SHP77 treated with DMSO at 0.1 percent for 48 hours (cell line): Measurements from ENCODE around the gene BUD31.
"Not testable (repeated sequence)": the region's sequence is repeated elsewhere in the genome, so short reads cannot be mapped to it uniquely, and the experiment has no call there.

Source experiments
- DNase-seq: peaks from one replicate; lab custom pipeline; 2025; lab: John Stamatoyannopoulos, UW

The BUD31 gene

DNA sequence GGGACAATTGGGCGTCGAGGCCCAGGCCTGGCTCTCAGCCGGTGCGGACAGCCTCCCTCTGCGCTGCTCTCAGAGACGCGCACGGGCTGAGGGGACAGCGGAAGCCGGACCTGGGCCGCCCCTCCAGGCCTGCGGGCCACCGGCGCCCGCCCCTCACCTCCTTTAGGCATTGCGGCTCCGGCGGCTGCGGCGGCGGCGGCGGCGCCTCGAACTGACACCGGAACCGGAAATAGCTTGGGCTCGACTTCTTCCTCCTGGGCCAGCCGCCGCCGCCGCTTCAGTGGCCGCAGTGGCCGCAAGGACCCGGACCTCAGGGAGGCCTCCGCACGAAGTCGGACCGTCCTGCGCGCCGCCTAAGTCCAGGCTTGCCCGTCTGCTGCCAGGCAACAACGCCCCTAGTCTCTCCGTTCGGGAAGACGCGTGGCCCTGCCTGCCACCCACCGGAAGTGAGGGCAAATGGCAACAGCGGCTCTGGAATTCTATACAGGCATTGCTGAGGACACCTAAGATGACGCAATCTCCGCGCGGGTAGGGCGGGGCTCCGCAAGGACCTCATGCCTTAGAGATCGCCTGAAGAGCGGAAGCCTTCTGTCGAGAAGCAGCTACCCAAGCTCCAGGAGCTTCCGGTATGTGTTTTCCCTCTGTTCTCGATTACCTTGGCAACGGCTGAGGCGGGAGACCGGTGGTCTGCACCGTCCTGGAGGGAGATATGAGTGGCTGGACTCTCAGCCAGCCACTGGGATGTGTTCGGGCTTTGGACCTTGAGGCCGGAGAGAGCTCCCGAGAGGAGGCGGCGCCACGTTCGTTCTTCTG is at the start of gene BUD31, which contains the start of gene PDAP1:
BUD31 (plus strand) TSS at position 591 of the 813 bp plus-strand sequence. CDS start 2,124 bp downstream, outside the sequence.
PDAP1 (minus strand) TSS at position 219 of the 813 bp plus-strand sequence; CDS start at position 170, 49 bp downstream.
- DNase-seq = peak; percentile 95

DNA sequence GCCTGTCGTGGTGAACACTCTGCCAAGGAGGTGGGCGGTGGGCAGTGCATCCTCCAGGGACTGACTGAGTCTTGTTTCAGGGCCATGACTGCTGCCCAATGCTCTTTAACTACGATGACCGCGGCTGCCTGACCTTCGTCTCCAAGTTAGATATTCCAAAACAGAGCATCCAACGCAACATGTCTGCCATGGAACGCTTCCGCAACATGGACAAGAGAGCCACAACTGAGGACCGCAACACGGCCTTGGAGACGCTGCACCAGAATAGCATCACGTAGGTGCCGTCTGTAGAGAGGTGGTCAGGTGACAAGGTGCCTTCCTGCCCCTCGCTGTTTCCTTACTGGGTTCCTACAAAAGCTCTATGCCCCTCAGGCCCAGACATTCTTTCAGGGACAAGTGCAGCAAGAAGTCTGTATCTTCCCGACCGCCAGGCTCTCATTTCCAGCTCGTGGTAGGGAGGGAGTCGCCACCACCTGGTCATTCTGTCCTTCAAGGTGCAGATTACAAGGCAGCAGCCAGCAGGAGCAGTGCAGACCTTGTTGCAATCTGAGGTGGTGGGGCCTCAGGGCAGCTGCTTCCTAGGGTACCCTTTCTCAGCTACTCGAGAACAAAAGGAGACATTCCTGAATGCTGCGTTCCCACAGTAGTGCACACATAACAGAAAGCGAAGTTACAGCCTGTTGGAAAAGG is 49.2 kb upstream of the BUD31 start:
- DNase-seq = no peak

DNA sequence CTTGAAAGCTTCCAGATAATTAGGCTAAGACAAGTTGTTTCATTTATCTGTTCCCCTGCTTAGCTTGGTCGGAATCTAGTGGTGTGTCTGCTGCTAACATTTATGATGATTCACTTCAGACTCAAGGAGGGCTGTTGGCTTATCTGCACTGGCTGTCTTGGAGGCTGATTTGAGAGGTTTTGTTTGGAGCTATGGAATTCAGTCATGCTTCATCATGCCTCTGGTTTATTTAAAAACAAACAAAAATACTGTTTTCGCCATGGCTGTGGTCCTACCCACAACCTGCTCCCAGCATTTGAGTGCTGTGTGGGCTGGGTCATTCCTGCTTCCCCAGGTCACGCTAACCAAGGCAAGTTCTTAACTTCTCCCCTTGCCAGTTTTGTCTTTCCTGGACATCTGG is 46.0 kb upstream of the BUD31 start:
- DNase-seq = no peak

DNA sequence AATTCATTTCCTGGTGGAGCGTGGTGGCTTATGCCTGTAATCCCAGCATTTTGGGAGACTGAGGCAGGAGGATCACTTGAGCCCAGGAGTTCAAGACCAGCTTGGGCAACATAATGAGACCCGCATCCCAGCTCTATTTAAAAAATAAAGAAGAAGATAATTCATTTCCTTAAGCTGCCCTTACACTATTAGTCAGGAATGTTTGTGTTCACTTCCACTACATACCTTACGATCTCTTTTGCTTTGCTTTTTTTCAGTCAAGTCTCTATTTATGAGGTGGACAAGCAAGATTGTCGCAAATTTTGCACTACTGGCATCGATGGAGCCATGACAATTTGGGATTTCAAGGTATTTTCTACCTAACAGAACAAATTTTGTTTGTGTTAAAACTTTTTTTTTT is 45.5 kb upstream of the BUD31 start:
- DNase-seq = no peak

DNA sequence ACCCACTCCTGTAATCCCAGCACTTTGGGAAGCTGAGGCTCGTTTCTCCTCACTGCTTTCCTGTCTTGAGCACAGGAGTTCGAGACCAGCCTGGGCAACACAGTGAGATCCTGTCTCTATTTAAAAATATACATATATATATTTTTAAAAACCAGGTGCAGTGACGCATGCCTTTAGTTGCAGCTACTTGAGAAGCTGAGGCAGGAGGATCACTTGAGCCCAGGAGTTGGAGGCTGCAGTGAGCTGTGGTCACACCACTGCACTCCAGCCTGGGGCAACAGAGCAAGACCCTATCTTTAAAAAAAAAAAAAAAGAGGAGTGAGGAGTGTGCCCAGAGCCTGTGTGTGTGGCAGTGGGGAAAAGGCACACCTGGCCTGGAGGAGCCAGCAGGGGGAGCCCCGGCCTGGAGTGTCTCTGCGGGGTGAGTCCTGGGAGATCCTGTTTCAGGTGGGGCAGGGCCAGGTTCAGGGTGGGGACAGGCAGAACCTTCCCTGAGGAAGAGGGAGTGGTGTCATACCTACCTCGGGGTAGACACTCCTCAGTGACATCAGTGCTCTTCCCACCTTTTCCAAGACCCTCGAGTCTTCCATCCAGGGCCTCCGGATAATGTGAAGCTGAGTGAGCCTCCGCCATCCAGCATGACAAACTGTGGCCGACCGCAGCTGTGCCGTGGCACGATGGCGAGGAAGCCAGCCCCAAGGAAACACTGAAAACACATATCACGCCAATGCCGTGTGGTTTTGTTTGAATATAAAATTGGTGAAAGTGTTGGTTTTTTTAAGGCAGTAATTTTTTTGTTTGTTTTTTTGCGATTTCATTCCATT is 43.2 kb upstream of the BUD31 start:
- no peak for DNase-seq

DNA sequence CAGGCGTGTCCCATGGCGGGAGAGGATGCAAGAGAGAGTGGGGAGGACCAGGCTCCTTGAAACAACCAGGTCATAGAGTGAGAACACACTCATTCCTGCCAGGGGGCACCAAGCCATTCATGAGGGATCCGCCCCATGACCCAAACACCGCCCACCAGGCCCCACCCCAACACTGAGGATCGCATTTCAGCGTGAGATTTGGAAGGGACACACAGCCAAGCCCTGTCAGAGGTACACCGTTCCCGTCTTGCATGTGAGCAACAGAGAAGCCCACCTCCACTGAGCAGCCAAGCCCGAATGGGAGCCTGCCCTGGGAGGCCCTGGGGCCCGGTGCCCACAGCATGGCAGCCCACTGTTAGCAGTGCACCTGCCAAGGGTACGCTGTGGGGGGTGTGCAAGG is 42.1 kb upstream of the BUD31 start:
- no peak for DNase-seq

DNA sequence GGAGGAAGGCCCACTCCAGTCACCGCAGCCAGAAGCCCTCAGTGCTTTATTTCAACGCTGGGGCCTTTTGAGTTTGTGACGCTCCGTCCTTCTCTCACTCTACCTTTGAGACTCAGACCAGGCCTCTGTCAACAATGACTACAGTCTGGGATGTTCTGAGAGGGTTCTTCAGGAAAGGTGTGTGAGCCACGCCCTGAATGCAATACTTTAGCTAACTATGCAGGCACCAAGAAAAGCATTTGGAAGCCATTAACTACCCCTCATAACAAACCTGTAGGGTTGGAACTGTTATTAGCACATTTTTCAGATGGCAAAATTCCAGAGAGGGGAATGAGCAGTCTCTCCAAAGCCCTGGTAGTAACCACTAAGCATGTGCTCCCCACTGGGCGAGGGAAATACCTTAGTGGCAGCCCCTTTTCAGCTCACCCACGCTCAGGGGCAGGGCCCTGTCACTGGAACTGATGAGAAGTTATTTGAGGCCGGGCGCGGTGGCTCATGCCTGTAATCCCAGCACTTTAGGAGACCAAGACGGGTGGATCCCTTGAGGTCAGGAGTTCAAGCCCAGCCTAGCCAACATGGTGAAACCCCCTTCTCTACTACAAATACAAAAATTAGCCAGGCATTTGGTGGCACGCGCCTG is 39.9 kb upstream of the BUD31 start:
- DNase-seq = no peak

DNA sequence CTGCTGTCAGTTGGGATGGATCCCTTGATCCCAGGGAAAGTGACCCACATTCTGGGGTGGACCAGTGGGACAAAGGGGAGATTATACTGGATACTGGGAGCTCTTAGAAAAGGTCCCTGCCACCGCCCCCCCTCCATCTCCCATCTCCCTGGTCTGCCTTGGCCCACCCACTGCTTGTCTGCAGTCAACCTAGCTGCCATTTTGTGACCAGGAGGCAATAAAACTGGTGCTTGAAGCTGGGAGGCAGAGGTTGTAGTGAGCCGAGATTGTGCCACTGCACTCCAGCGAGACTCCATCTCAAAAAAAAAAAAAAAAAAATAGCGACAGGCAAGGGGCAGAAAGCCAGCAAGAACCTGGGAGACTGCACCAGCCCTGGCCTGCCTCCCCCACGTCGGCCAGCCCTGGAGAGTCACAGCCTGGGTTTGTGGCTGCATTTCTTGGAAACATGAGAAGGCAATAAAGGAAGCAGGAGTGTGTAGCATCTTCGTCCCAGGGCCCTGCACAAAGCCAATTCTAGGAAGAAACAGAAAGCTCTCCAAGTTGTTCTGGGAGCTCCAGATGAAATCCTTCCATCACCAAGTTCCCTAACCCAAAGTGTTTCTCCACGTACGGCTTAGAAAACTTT is 38.9 kb upstream of the BUD31 start:
- DNase-seq = no peak

DNA sequence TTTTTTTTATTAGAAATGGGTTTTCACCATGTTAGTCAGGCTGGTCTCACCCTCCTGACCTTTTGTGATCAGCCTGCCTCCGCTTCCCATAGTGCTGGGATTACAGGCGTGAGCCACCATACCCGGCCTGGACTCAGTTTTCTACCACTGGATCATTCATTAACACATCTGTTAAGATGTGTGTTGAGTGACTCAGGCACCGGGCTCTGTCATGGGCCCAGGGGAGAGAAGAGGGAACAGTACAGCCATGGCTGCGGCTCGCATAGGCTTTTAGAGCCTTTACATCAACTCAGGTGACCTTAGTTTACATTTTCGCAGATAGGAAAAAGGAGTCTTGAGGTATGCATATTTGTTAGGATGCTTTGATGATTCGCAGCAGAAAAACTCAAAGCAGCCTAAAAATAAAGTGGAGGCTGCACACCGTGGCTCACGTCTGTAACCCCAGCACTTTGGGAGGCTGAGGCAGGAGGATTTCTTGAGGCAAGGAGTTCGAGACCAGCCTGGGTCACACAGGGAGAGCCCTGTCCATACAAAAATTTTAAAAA is 37.3 kb upstream of the BUD31 start:
- no peak for DNase-seq

DNA sequence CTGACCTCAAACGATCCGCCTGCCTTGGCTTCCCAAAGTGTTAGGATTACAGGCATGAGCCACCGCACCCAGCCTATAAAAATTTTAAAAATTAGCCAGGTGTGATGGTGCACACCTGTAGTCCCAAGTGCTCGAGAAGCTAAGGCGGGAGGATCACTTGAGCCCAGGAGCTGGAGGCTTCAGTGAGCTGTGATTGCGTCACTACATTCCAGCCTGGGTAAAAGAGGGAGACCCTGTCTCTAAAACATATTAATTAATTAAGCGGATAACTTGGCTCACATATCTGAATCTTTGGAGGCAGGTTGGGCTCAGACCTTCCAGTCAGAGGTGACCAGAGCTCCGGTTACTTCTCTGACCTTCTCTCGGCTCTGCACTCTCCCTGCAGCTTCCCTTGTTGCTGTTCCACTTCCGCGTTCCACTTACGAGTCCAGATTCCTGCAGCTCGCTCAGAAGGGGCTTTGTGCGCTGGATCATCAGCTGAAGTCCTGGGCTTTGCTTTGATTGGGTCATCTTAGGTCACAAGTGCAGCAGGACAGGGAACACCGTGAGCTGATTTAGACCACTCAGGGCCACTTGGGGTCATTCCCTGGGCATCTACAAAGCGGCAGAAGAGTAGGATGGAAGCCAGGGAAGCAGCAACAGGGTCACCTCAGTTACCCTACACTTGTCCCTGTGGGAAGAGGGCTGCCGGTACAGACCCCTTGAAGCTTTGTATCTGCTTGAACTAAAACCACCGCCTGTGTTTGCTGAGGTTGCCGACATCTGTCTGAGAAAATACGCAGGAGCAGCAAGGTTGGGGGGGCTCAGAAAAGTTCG is 36.3 kb upstream of the BUD31 start:
- DNase-seq = no peak

DNA sequence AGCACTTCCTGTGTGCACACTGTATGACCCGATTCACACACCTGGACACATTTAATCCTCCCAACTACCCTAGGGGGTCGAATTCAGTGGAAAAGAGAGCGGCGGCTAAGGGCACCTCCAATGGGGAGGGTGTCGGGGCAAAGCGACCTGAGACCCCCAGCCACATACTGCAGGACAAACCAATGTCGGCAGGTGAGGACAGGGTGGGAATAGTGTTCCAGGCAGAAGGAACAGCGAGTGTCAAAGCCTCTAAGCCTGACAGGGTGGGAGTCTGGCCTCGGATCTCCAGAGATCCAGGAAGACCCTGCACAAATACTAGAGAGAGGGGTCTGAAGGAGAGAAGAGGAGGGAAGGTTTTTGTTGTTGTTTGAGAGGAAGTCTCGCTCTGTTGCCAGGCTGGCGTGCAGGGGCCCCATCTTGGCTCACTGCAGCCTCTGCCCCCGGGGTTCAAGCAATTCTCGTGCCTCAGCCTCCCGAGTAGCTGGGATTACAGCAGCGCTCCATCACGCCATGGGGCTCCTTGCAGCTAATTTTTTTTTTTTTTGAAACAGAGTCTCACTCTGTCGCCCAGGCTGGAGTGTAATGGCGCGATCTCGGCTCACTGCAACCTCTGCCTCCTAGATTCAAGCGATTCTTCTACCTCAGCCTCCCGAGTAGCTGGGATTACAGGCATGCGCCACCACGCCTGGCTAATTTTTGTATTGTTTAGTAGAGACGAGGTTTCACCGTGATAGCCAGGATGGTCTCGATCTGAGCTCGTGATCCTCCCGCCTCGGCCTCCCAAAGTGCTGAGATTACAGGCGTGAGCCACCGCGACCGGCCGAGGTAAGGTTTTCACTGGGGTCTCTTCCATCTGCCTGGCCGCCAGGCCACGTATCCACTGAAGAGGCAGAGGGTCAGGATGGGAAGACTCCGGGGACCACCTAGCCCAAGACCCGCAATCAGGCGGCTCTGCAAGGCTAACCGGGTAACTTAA is 35.4 kb upstream of the BUD31 start:
- DNase-seq = no peak

DNA sequence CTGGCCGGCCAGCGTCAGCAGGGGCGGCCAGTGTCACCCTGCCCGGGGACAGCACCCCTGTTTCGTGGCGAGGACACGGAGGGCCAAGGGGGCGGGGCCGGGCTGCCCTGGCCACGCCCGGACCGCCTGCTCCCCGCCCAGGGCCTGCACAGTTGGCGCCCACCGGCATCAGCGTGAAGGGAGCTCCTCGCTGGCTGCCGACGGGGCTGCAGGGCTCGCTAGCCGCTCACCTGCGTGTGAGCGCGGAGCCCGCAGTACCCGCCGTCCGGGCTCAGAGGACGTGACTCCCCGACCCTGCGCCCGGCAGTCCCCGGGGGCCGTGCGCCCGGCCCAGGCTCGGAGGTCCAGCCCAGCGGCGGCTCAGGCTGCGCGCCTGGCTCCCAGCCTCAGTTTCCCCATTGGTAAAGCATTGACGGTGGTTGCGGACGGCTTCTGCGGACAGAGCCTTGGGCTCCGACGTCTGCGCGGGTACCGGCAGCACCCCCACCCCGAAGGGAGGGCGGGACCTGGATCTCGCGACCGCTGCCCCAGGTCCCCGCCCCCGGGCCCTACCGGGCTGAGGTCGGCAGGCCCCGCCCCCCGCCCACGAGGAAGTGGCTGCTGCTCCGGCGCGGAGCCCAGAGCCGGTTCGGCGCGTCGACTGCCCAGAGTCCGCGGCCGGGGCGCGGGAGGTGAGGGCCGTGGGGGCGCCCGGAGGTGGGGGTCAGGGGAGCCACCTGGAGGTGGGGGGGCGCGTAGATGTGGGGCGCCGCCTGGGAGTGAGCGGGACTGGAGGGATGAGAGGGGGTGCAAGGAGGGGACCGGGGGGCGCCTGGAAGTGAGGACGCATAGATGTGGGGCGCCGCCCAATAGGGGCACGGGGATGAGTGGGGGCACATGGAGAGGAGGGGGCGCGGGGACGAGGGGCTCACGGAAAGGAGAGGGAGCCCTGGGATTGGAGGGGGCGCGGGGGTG is 34.4 kb upstream of the BUD31 start, which contains the start of gene ARPC1B:
ARPC1B (plus strand) TSS at position 620 of the 954 bp plus-strand sequence. CDS start 10,985 bp downstream, outside the sequence.
- DNase-seq = peak; percentile 36

DNA sequence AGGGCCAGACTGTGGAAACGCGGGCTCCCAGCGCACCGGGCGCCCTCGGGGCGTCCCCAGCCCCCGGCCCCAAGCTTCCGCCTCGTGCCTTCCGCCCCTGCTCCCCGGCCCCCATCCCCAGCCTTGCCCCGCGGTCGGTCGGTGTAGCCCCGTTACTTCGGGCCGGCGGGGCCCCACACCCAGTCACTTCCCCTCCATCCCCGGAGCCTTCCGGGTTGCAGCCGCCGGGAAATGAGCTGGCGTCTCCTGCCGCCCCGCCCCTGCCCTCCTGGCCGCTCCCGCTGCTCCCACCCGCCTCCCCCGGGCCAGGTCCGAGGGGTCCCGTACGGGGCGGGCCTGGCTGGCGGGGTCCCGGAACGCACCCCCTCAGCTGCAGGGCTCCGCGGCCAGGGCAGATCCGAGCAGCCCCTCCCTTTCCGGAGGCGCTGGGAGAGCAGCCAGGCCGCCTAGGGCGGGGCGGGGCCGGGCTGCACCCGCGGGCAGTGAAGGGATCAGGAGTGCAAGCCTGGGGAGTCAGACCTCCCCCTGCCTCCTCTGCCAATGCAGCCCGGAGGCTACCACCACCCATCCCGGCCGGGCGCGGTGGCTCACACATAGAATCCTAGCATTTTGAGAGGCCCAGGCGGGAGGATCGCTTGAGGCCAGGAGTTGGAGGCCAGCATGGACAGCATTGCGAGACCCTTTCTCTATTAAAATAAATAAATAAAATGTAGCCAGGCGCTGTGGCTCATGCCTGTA is 33.5 kb upstream of the BUD31 start:
- no peak for DNase-seq

DNA sequence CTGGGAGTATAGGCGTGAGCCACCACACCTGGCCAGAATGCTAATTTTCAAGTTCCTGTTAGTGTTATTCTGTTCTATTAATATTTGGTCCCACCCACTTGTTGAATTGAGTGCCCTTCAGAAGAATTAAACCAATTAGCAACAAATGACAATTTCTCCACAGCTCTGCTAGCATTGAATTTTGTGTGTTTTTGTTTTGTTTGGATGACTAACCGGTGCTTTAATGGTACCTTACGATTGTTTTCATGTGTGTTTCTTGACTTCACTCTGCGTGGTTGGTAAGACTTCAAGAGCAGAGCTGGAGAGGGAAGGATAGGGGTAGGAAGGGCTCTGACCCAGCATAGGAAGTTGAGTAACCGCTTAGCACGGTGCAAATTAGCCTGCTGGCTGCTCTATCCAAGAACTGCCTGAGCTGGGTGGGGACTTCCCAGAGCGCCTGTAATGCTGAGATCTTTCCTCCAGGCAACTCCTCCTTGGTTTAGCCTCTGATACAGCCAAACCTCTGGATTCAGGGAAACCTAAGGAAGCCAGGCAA is 29.7 kb upstream of the BUD31 start:
- DNase-seq = no peak

DNA sequence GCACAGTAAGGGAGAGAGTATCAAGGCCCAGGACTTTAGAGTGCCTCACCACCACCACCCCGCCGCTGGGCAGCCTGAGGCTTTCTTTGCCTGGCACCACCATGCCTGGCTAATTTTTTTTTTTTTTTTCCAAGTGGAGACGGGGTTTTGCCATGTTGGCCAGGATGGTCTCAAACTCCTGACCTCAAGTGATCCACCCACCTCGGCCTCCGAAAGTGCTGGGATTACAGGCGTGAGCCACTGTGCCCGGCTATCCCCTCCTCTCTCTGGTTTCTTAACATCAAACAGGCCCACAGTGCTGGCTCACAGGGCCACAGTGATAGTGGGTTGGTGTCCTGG is 29.1 kb upstream of the BUD31 start:
- DNase-seq = not testable (repeated sequence)

DNA sequence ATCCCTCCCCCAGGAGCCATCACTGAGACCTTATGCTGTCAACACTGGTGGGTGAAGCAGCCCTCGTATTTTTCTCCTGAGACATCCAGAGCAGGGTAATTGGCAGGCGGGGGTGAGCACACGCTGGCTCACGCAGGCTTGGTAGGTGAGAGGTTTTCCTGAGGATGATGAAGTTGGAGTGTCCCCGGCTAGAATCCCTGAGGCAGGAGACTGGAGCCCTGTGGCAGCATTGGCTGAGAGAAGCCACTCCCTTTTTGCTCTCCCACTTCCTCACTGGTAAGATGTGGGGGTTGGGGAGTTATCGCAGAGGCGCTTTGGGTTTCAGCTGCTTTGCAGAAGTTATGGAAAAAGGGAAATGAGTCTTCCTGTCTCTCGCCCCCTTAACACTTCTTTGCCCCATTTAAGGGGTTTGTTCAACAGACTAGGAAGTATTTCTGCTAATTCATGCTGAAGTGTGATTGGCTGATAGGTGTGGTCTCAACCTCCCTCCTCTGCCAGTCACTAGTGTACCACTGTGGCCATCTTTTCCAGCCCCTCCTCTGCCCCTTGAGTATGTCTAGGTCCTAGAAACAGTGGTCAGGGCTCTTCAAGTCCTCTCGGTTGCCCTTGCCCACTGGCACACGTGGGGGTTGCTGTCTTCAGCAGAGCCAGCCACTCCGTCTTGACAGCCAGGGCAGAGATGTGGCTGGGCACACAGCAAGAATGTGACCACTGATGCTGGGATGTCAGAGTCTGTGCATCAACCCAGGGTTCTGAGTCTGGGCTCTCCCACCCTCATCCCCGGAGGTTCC is 28.5 kb upstream of the BUD31 start:
- DNase-seq = no peak
